GM12892 (cell line): Measurements from ENCODE around the gene KHDC4.
"Not testable (repeated sequence)": the region's sequence is repeated elsewhere in the genome, so short reads cannot be mapped to it uniquely, and the experiment has no call there.

Experiments used
- POLR2A ChIP-seq: IDR thresholded peaks from 2 replicates; pipeline ENCODE4 v1.6.1; 2011; ENCODE audit warnings: low read depth, low read length, control low read depth
- POLR2AphosphoS5 ChIP-seq: IDR thresholded peaks from 2 replicates; pipeline ENCODE4 v1.6.1; 2011; ENCODE audit warnings: low read depth, low read length, control low read depth
- TAF1 ChIP-seq: IDR thresholded peaks from 2 replicates; pipeline ENCODE4 v1.6.1; 2011; ENCODE audit warnings: low read depth, mild to moderate bottlenecking, control low read depth, low read length, borderline replicate concordance

- not testable (repeated sequence) for TF ChIP-seq POLR2A, POLR2AphosphoS5, TAF1
Measured at GRCh38 chr1:155930725-155931124, 3.5 kb downstream of the KHDC4 start.
